ENCODE data around the gene SECTM1. TPM values are rescaled to one million over a fixed set of nuclear protein-coding genes. Genes with fewer than 3 reads are reported as not detected.

The SECTM1 gene
- total and polyA plus RNA-seq, 2 experiments from 2014 or later, result 0.21 to 1.3 TPM

GRCh38 chr17:82331345-82331939, 2.1 kb downstream of the SECTM1 start (continued):
- TF ChIP-seq ZNF462 (CRISPR knock-in tag; IDR thresholded peaks at IDR 0.05) (no peak), EZH2 (IDR thresholded peaks at IDR 0.05; ENCODE audit: low read depth, unreplicated experiment) (no peak), POLR2AphosphoS5 (IDR thresholded peaks at IDR 0.05; ENCODE audit: low read depth) (no peak)

- Mint-ChIP-seq H3K4me1 (peaks cover 27% of the 10 kb centered on the region), H3K9me3 (no peaks in the 10 kb centered on the region), H3K27me3 (ENCODE audit: insufficient read depth, low read depth, poor library complexity) (peaks cover 48% of the 10 kb centered on the region), H3K4me3 (no peak overlapping the region), H3K36me3 (ENCODE audit: low read depth) (no peaks in the 10 kb centered on the region; the same call in 2 of the 3 replicates), H3K27ac (no peak overlapping the region)
- no peaks in the 10 kb centered on the region for H3F3A ChIP-seq (replicated peaks; ENCODE audit: low read depth)
- no peak overlapping the region for H2AFZ ChIP-seq
- H3K4me1 ChIP-seq (ENCODE audit: insufficient read depth), result no peaks in the 10 kb centered on the region; the same call in 1 of the 2 replicates
- DNase-seq (ENCODE audit: low spot score), result no peak
- H3K79me2 ChIP-seq (replicated peaks; ENCODE audit: insufficient read depth), result no peaks in the 10 kb centered on the region
- no peaks in the 10 kb centered on the region for H4K20me1 ChIP-seq (replicated peaks; ENCODE audit: insufficient read depth)
- no peak overlapping the region for H3K4me3 ChIP-seq
- H3K27me3 ChIP-seq (ENCODE audit: insufficient read depth), result peaks cover 42% of the 10 kb centered on the region
- H3K9me2 ChIP-seq (ENCODE audit: insufficient read depth), result no peaks in the 10 kb centered on the region
- ATAC-seq, result no peak
- no peak overlapping the region for H3K27ac ChIP-seq (ENCODE audit: low read depth)
- no peak overlapping the region for H3K4me2 ChIP-seq
- H3K36me3 ChIP-seq (ENCODE audit: insufficient read depth), result no peaks in the 10 kb centered on the region
- no peak for TF ChIP-seq ZNF462 (CRISPR knock-in tag; IDR thresholded peaks at IDR 0.05)
- no peak for TF ChIP-seq POLR2AphosphoS5 (IDR thresholded peaks at IDR 0.05; ENCODE audit: low read depth)
- TF ChIP-seq, protein P1, sequence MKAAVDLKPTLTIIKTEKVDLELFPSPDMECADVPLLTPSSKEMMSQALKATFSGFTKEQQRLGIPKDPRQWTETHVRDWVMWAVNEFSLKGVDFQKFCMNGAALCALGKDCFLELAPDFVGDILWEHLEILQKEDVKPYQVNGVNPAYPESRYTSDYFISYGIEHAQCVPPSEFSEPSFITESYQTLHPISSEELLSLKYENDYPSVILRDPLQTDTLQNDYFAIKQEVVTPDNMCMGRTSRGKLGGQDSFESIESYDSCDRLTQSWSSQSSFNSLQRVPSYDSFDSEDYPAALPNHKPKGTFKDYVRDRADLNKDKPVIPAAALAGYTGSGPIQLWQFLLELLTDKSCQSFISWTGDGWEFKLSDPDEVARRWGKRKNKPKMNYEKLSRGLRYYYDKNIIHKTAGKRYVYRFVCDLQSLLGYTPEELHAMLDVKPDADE (IDR thresholded peaks at IDR 0.05), result no peak
- no peak for TF ChIP-seq NANOG (IDR thresholded peaks at IDR 0.05; ENCODE audit: borderline replicate concordance)
- TF ChIP-seq EZH2 (IDR thresholded peaks at IDR 0.05; ENCODE audit: low read depth, unreplicated experiment), result no peak
Observed at GRCh38 chr17:82330322-82331239, 3.0 kb downstream of the SECTM1 start.
